ENCODE results near the gene MSLN. TPM values are rescaled to one million over a fixed set of nuclear protein-coding genes. Genes with fewer than 3 reads are reported as not detected.

MSLN gene
- total RNA-seq, 1 donor from 2014 or later, result 1.0 TPM

GRCh38 chr16:813204-813915 is 52.8 kb downstream of the MSLN start:
- H3K36me3 ChIP-seq (ENCODE audit: control insufficient read depth in 3 of 3, insufficient read depth in 3 of 3, low read length in 3 of 3), result no peaks in the 10 kb centered on the region
- no peak overlapping the region for H3K27ac ChIP-seq (ENCODE audit: low read depth, low read length)
- peaks cover 0 to 2% (median 0%) of the 10 kb centered on the region in 3 donors for H3K9me3 ChIP-seq (ENCODE audit: control insufficient read depth in 3 of 3, low read length in 3 of 3)
- H3K27me3 ChIP-seq (ENCODE audit: control insufficient read depth in 3 of 3, insufficient read depth in 3 of 3, low read length in 3 of 3), result peaks cover 55 to 72% (median 61%) of the 10 kb centered on the region in 3 donors
- H3K9ac ChIP-seq (ENCODE audit: low read depth in 1 of 3, low read length in 3 of 3), result no peak overlapping the region
- H3K4me3 ChIP-seq (ENCODE audit: low read length in 3 of 3), result no peak overlapping the region
- peaks cover 0 to 4% (median 2%) of the 10 kb centered on the region in 3 donors for H3K4me1 ChIP-seq (ENCODE audit: control insufficient read depth in 3 of 3, insufficient read depth in 3 of 3, low read length in 3 of 3)

GRCh38 chr16:813916-814412 is 53.4 kb downstream of the MSLN start:
- Histone ChIP-seq H3K9me3 (ENCODE audit: control insufficient read depth in 3 of 3, low read length in 3 of 3) (peaks cover 0 to 2% (median 0%) of the 10 kb centered on the region in 3 donors), H3K4me3 (ENCODE audit: low read length in 3 of 3) (no peak overlapping the region), H3K27ac (ENCODE audit: low read depth, low read length) (no peak overlapping the region), H3K27me3 (ENCODE audit: control insufficient read depth in 3 of 3, insufficient read depth in 3 of 3, low read length in 3 of 3) (peaks cover 57 to 72% (median 65%) of the 10 kb centered on the region in 3 donors), H3K36me3 (ENCODE audit: control insufficient read depth in 3 of 3, insufficient read depth in 3 of 3, low read length in 3 of 3) (no peaks in the 10 kb centered on the region), H3K4me1 (ENCODE audit: control insufficient read depth in 3 of 3, insufficient read depth in 3 of 3, low read length in 3 of 3) (no peaks in the 10 kb centered on the region), H3K9ac (ENCODE audit: low read depth in 1 of 3, low read length in 3 of 3) (no peak overlapping the region)

GRCh38 chr16:814974-815373 is 54.4 kb downstream of the MSLN start:
- H3K27me3 ChIP-seq (ENCODE audit: control insufficient read depth in 3 of 3, insufficient read depth in 3 of 3, low read length in 3 of 3), result peaks cover 67 to 79% (median 74%) of the 10 kb centered on the region in 3 donors
- H3K9me3 ChIP-seq (ENCODE audit: control insufficient read depth in 3 of 3, low read length in 3 of 3), result peaks cover 0 to 2% (median 0%) of the 10 kb centered on the region in 3 donors
- no peak overlapping the region for H3K4me3 ChIP-seq (ENCODE audit: low read length in 3 of 3)
- no peak overlapping the region for H3K27ac ChIP-seq (ENCODE audit: low read depth, low read length)
- no peak overlapping the region for H3K9ac ChIP-seq (ENCODE audit: low read depth in 1 of 3, low read length in 3 of 3)
- no peaks in the 10 kb centered on the region for H3K36me3 ChIP-seq (ENCODE audit: control insufficient read depth in 3 of 3, insufficient read depth in 3 of 3, low read length in 3 of 3)
- no peaks in the 10 kb centered on the region for H3K4me1 ChIP-seq (ENCODE audit: control insufficient read depth in 3 of 3, insufficient read depth in 3 of 3, low read length in 3 of 3)

- Histone ChIP-seq H3K27ac (ENCODE audit: low read depth, low read length) (no peak overlapping the region), H3K36me3 (ENCODE audit: control insufficient read depth in 3 of 3, insufficient read depth in 3 of 3, low read length in 3 of 3) (no peaks in the 10 kb centered on the region), H3K4me1 (ENCODE audit: control insufficient read depth in 3 of 3, insufficient read depth in 3 of 3, low read length in 3 of 3) (no peaks in the 10 kb centered on the region), H3K4me3 (ENCODE audit: low read length in 3 of 3) (no peak overlapping the region), H3K9me3 (ENCODE audit: control insufficient read depth in 3 of 3, low read length in 3 of 3) (peaks cover 0 to 2% (median 0%) of the 10 kb centered on the region in 3 donors), H3K9ac (ENCODE audit: low read depth in 1 of 3, low read length in 3 of 3) (no peak overlapping the region), H3K27me3 (ENCODE audit: control insufficient read depth in 3 of 3, insufficient read depth in 3 of 3, low read length in 3 of 3) (peaks cover 62 to 71% (median 71%) of the 10 kb centered on the region in 3 donors)
These were observed 55.3 kb downstream of the MSLN start for GRCh38 chr16:815861-816260.

- Histone ChIP-seq H3K9ac (ENCODE audit: low read depth in 1 of 3, low read length in 3 of 3) (no peak overlapping the region), H3K4me1 (ENCODE audit: control insufficient read depth in 3 of 3, insufficient read depth in 3 of 3, low read length in 3 of 3) (no peaks in the 10 kb centered on the region), H3K27ac (ENCODE audit: low read depth, low read length) (no peak overlapping the region), H3K27me3 (ENCODE audit: control insufficient read depth in 3 of 3, insufficient read depth in 3 of 3, low read length in 3 of 3) (peaks cover 62 to 71% (median 62%) of the 10 kb centered on the region in 3 donors), H3K9me3 (ENCODE audit: control insufficient read depth in 3 of 3, low read length in 3 of 3) (no peaks in the 10 kb centered on the region), H3K36me3 (ENCODE audit: control insufficient read depth in 3 of 3, insufficient read depth in 3 of 3, low read length in 3 of 3) (no peaks in the 10 kb centered on the region), H3K4me3 (ENCODE audit: low read length in 3 of 3) (no peak overlapping the region)
These were observed 56.7 kb downstream of the MSLN start for GRCh38 chr16:817001-817906.

GRCh38 chr16:818132-818531 is 57.6 kb downstream of the MSLN start:
- no peak overlapping the region for H3K27ac ChIP-seq (ENCODE audit: low read depth, low read length)
- no peaks in the 10 kb centered on the region for H3K36me3 ChIP-seq (ENCODE audit: control insufficient read depth in 3 of 3, insufficient read depth in 3 of 3, low read length in 3 of 3)
- no peaks in the 10 kb centered on the region for H3K4me1 ChIP-seq (ENCODE audit: control insufficient read depth in 3 of 3, insufficient read depth in 3 of 3, low read length in 3 of 3)
- peaks cover 61 to 72% (median 64%) of the 10 kb centered on the region in 3 donors for H3K27me3 ChIP-seq (ENCODE audit: control insufficient read depth in 3 of 3, insufficient read depth in 3 of 3, low read length in 3 of 3)
- H3K9ac ChIP-seq (ENCODE audit: low read depth in 1 of 3, low read length in 3 of 3), result no peak overlapping the region
- no peaks in the 10 kb centered on the region for H3K9me3 ChIP-seq (ENCODE audit: control insufficient read depth in 3 of 3, low read length in 3 of 3)
- H3K4me3 ChIP-seq (ENCODE audit: low read length in 3 of 3), result no peak overlapping the region

Small RNA genes lying within 50 kb of the gene (small RNA-seq; reads per million reads assigned to genes)
- not detected for gene MIR662

Other genes starting within 250 kb of the MSLN start
- gene CAPN15, start 233.0 kb upstream of the MSLN start, total RNA-seq, result 9.9 TPM
- not detected for gene PRR35, start 200.3 kb upstream of the MSLN start, total RNA-seq
- gene NHLRC4, start 193.7 kb upstream of the MSLN start, total RNA-seq, result 1.6 TPM
- 11.0 TPM for gene PIGQ, start 190.8 kb upstream of the MSLN start, total RNA-seq
- 5.7 TPM for gene RAB40C, start 170.7 kb upstream of the MSLN start, total RNA-seq
- gene WFIKKN1, start 129.7 kb upstream of the MSLN start, total RNA-seq, result 0.52 TPM
- gene METTL26, start 124.4 kb upstream of the MSLN start, total RNA-seq, result 32.4 TPM
- 20.4 TPM for gene MCRIP2, start 118.9 kb upstream of the MSLN start, total RNA-seq
- 6.3 TPM for gene WDR90, start 111.4 kb upstream of the MSLN start, total RNA-seq
- 14.1 TPM for gene RHOT2, start 92.6 kb upstream of the MSLN start, total RNA-seq
- gene RHBDL1, start 85.1 kb upstream of the MSLN start, total RNA-seq, result under 0.01 TPM
- 87.7 TPM for gene STUB1, start 80.3 kb upstream of the MSLN start, total RNA-seq
- 13.0 TPM for gene JMJD8, start 76.4 kb upstream of the MSLN start, total RNA-seq
- gene WDR24, start 70.3 kb upstream of the MSLN start, total RNA-seq, result 2.1 TPM
- not detected for gene FBXL16, start 54.9 kb upstream of the MSLN start, total RNA-seq
- gene METRN, start 45.6 kb upstream of the MSLN start, total RNA-seq, result 18.3 TPM
- 12.0 TPM for gene ANTKMT, start 39.6 kb upstream of the MSLN start, total RNA-seq
- gene CCDC78, start 34.3 kb upstream of the MSLN start, total RNA-seq, result not detected
- 1.0 TPM for gene HAGHL, start 33.6 kb upstream of the MSLN start, total RNA-seq
- 43.3 TPM for gene CIAO3, start 19.7 kb upstream of the MSLN start, total RNA-seq
- 8.9 TPM for gene RPUSD1, start 27.6 kb downstream of the MSLN start, total RNA-seq
- gene CHTF18, start 27.9 kb downstream of the MSLN start, total RNA-seq, result 4.2 TPM
- not detected for gene GNG13, start 40.0 kb downstream of the MSLN start, total RNA-seq
- 6.8 TPM for gene LMF1, start 210.2 kb downstream of the MSLN start, total RNA-seq
- gene SOX8, start 221.0 kb downstream of the MSLN start, total RNA-seq, result 26.1 TPM